T-cell (primary cell): ENCODE data around the gene NT5DC2. TPM values are rescaled to one million over a fixed set of nuclear protein-coding genes. Genes with fewer than 3 reads are reported as not detected.

ENCODE experiments used
- ATAC-seq, 4 experiments: fragments of 200-7000 bp in 3 of 4; fragments of 150-1000 bp in 1 of 4; cut with Tn5 transposase; replicated peaks in 1 of 4; 1 replicate in 3 of 4; 2 replicates in 1 of 4; pipeline ENCODE4 v1.10.0; 2021; ENCODE audit warnings: moderate library complexity in 3 of 4, mild to moderate bottlenecking in 2 of 4, moderate number of reproducible peaks in 1 of 4
- CTCF ChIA-PET, 2 donors: fragments of 300-600 bp; sonication (Branson Sonifier 250); formaldehyde crosslinking; loops; one replicate each; lab custom pipeline; 2022; ENCODE audit warnings: antibody characterized with exemption in 2 of 2; lab: Charles Lee
- POLR2A ChIA-PET, 2 donors: fragments of 300-600 bp; sonication (Branson Sonifier 250); formaldehyde crosslinking; loops; one replicate each; lab custom pipeline; 2022; ENCODE audit warnings: antibody characterized with exemption in 2 of 2; lab: Charles Lee
- DNase-seq, 35 experiments: peaks; one replicate each; pipeline versions ENCODE4 v3.0.0 to v3.0.0-alpha.2; 2013 to 2023
- H3K27ac ChIP-seq: one replicate; pipeline ENCODE4 v1.5.1; 2013; ENCODE audit warnings: low read length
- H3K27me3 ChIP-seq, 2 experiments: replicated peaks in 1 of 2; 1 replicate in 1 of 2; 2 replicates in 1 of 2; pipeline versions ENCODE4 v1.6.1 to v1.7.0; 2013; ENCODE audit warnings: low read length in 1 of 2, mixed read lengths in 1 of 2; ENCODE audit not compliant: control insufficient read depth in 2 of 2, insufficient read depth in 2 of 2; ENCODE audit errors: extremely low read depth in 1 of 2
- H3K36me3 ChIP-seq, 2 donors: 1 replicate in 1 of 2; 2 replicates in 1 of 2; pipeline versions ENCODE4 v1.6.1 to v1.7.0; 2013; ENCODE audit warnings: low read length in 1 of 2; ENCODE audit not compliant: control insufficient read depth in 2 of 2, insufficient read depth in 1 of 2; ENCODE audit errors: extremely low read depth in 1 of 2
- H3K4me1 ChIP-seq, 2 experiments: 1 replicate in 1 of 2; 2 replicates in 1 of 2; pipeline versions ENCODE4 v1.6.1 to v1.7.0; 2013; ENCODE audit warnings: low read length in 2 of 2, mixed read lengths in 1 of 2; ENCODE audit not compliant: insufficient read depth in 2 of 2, control insufficient read depth in 1 of 2; ENCODE audit errors: extremely low read depth in 1 of 2
- H3K4me3 ChIP-seq, 2 donors: 1 replicate in 1 of 2; 2 replicates in 1 of 2; pipeline versions ENCODE4 v1.5.1 to v1.7.0; 2013; ENCODE audit warnings: mild to moderate bottlenecking in 2 of 2, low read length in 1 of 2, moderate library complexity in 1 of 2; ENCODE audit not compliant: control insufficient read depth in 1 of 2; ENCODE audit errors: extremely low read depth in 1 of 2
- H3K9me3 ChIP-seq: 2 replicates; pipeline ENCODE4 v1.7.0; 2013
- H3K27ac Mint-ChIP-seq, 2 donors: one replicate each; pipeline ENCODE4 v1.8.0; 2020 to 2021; ENCODE audit warnings: mild to moderate bottlenecking in 2 of 2, mixed read lengths in 2 of 2
- H3K27me3 Mint-ChIP-seq, 2 donors: one replicate each; pipeline ENCODE4 v1.8.0; 2021 to 2022; ENCODE audit warnings: mixed read lengths in 2 of 2
- H3K36me3 Mint-ChIP-seq: one replicate; pipeline ENCODE4 v1.8.0; 2021; ENCODE audit warnings: mixed read lengths
- H3K4me1 Mint-ChIP-seq, 3 donors: one replicate each; pipeline ENCODE4 v1.8.0; 2020 to 2022; ENCODE audit warnings: mixed read lengths in 3 of 3, mild to moderate bottlenecking in 1 of 3
- H3K4me3 Mint-ChIP-seq, 3 donors: one replicate each; pipeline ENCODE4 v1.8.0; 2020 to 2022; ENCODE audit warnings: mild to moderate bottlenecking in 3 of 3, mixed read lengths in 3 of 3, moderate library complexity in 3 of 3
- H3K9me3 Mint-ChIP-seq, 3 donors: one replicate each; pipeline ENCODE4 v1.8.0; 2020 to 2022; ENCODE audit warnings: mixed read lengths in 3 of 3
- WGBS: methylation state at CpG from one replicate; pipeline ENCODE4 v1.1.5; 2013; ENCODE audit warnings: missing lambda C conversion rate; ENCODE audit not compliant: insufficient coverage; 5-methylcytosine and 5-hydroxymethylcytosine counted together
- total RNA-seq, 35 experiments: library from RNA in 6 of 35; stranded (reverse) in 6 of 35; fragments of 120-200 nt in 1 of 35; gene quantifications; one replicate each; pipeline versions ENCODE4 v1.2.1 to v1.2.4 and lab custom pipeline; 2013 to 2026

Gene NT5DC2
- total RNA-seq, 5 donors from 2014 or later (not counting 1 experiment from before 2014, with no cell fraction given) = 1.9 to 10.9 (median 7.4) TPM

DNA sequence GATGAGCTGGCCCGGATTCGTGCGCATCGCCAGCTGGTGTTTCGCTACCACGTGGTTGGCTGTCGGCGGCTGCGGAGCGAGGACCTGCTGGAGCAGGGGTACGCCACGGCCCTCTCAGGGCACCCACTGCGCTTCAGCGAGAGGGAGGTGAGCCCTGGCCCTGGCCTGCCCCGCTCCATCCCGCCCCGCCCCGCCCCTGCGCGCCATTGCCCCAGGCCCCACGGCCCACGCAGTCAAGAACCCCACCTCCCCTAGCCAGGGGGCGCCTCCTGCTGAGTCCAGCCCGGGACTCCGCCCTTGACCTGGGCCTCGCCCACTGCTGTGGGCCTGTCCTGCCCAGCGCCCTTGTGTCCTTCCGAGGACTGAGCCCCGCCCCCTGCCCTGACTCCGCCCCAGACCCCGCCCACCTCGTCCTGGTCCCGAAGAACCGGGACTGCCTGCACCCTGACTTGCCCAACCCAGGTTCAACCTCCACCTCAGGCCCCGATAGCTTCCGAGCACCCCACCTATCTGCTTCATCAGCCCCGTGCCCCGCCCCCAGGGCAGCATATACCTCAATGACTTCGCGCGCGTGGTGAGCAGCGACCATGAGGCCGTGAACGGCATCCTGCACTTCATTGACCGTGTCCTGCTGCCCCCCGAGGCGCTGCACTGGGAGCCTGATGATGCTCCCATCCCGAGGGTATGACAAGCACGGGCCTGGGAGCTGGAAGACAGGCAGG, 14.8 kb downstream of the NT5DC2 start:
- WGBS = 92% methylated on average over 42 of the region's 50 CpGs
- ATAC-seq (no peak), DNase-seq (no peak)
- Histone ChIP-seq H3K36me3 (no peaks in the 10 kb centered on the region), H3K27ac (no peak overlapping the region), H3K4me3 (no peak overlapping the region), H3K4me1 (no peaks in the 10 kb centered on the region), H3K9me3 (no peaks in the 10 kb centered on the region), H3K27me3 (no peaks in the 10 kb centered on the region)
- ChIA-PET POLR2A (no interaction called here), CTCF (no interaction called here)
- Mint-ChIP-seq H3K4me3 (no peak overlapping the region), H3K27ac (no peak overlapping the region), H3K9me3 (no peaks in the 10 kb centered on the region), H3K27me3 (no peaks in the 10 kb centered on the region), H3K4me1 (no peaks in the 10 kb centered on the region), H3K36me3 (no peaks in the 10 kb centered on the region)

DNA sequence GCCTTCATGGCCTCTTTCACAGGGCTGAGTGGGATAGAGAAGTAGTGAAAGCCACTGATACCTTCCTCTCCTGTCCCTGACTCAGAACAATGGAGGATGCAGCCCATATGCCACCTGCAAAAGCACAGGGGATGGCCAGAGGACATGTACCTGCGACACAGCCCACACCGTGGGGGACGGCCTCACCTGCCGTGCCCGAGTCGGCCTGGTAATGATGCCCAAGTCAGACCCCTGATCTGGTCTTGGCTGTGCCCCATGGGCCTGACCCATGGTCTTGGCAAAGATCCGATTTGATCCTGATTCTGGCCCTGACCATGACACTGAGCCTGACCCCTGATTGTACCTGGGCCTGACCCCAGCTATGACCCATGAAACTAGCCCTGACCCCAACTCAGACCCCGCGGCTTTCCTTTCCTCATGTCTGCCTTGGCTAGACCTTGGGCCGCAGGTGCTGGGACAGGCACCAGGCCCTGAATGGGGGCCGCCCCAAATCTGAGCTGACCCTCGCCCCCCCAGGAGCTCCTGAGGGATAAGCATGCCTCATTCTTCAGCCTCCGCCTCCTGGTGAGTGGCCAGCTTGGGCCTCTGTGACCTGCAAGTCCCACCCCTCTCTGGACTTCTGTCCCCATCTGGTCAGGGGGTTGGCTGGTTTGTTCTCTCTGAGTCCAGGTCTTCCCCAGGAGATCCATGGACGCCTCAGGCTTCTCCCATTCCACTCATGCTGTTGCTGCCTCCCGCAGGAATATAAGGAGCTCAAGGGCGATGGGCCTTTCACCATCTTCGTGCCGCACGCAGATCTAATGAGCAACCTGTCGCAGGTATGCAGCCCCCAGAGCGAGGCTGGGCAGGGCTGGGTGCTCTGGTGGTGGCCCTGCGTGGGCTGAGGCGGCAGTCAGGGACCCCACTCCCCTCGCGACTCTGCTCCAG, 15.6 kb downstream of the NT5DC2 start:
- POLR2A ChIA-PET = no interaction called here

DNA sequence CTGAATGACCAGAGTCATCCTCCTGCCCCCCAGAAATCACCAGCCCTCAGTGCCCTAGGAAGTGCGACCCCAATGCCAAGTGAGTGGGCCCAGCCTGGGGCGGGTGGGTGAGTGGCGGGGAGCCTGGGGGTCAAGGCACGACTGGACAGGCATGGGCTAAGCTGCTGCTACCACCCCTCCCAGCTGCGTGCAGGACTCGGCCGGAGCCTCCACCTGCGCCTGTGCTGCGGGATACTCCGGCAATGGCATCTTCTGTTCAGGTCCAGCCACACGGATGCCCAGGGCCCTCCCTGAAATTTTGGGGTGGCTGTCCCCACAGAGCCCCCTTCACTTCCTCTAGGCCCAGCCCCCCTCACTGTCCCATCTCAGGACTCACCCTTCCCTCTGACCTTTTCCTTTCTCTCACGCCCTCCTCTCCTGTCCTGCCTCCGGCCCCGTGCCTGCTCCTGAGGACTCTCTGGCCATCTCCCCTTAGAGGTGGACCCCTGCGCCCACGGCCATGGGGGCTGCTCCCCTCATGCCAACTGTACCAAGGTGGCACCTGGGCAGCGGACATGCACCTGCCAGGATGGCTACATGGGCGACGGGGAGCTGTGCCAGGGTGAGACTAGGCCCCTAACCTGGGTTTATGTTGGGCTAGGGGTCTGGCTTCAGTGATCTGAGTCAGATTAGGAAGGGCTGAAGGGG, 17.0 kb downstream of the NT5DC2 start:
- Mint-ChIP-seq H3K27me3 (no peaks in the 10 kb centered on the region), H3K36me3 (no peaks in the 10 kb centered on the region), H3K4me3 (no peak overlapping the region), H3K27ac (no peak overlapping the region), H3K9me3 (no peaks in the 10 kb centered on the region), H3K4me1 (no peaks in the 10 kb centered on the region)
- ChIA-PET POLR2A (no interaction called here), CTCF (no interaction called here)
- H3K4me1 ChIP-seq = no peaks in the 10 kb centered on the region
- no peak overlapping the region for H3K4me3 ChIP-seq
- H3K27me3 ChIP-seq = no peaks in the 10 kb centered on the region
- no peaks in the 10 kb centered on the region for H3K9me3 ChIP-seq
- ATAC-seq (no peak), DNase-seq (no peak)
- WGBS = 89% methylated on average over 13 of the region's 19 CpGs
- no peak overlapping the region for H3K27ac ChIP-seq
- H3K36me3 ChIP-seq = no peaks in the 10 kb centered on the region

More for the DNA sequence above, 15.6 kb downstream of the NT5DC2 start:
- no peaks in the 10 kb centered on the region for H3K4me1 ChIP-seq
- H3K4me3 ChIP-seq = no peak overlapping the region
- H3K36me3 Mint-ChIP-seq = no peaks in the 10 kb centered on the region
- no peaks in the 10 kb centered on the region for H3K36me3 ChIP-seq
- H3K27ac ChIP-seq = no peak overlapping the region
- no peak for ATAC-seq
- H3K27ac Mint-ChIP-seq = no peak overlapping the region
- CTCF ChIA-PET = no interaction called here
- no peaks in the 10 kb centered on the region for H3K27me3 Mint-ChIP-seq
- H3K27me3 ChIP-seq = no peaks in the 10 kb centered on the region
- no peaks in the 10 kb centered on the region for H3K9me3 Mint-ChIP-seq
- no peak for DNase-seq
- H3K4me1 Mint-ChIP-seq = no peaks in the 10 kb centered on the region
- no peak overlapping the region for H3K4me3 Mint-ChIP-seq
- no peaks in the 10 kb centered on the region for H3K9me3 ChIP-seq
- 91% methylated on average over 22 of the region's 25 CpGs for WGBS

DNA sequence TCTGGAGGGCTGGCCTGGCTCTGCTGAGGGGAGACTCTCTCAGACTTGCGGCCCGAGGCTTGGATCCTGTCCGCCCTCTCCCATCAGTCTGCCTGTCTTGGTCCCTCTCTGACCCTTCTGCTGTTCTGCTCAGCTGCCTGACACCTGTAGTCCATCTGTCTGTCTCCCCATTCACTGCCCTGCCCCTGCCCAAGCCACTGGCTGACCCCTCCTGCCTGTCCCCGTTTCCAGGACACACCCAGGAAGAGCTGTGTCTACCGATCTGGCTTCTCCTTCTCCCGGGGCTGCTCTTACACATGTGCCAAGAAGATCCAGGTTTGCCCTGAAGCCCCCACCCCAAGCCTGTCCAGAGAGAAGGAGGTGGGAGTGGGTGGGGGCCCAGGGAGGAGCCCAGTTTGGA, 18.5 kb downstream of the NT5DC2 start:
- no peaks in the 10 kb centered on the region for H3K27me3 Mint-ChIP-seq
- no peak overlapping the region for H3K4me3 ChIP-seq
- no peaks in the 10 kb centered on the region for H3K27me3 ChIP-seq
- DNase-seq (no peak), ATAC-seq (no peak)
- H3K4me3 Mint-ChIP-seq = no peak overlapping the region
- 88% methylated on average over 4 of the region's 6 CpGs for WGBS
- H3K9me3 ChIP-seq = no peaks in the 10 kb centered on the region
- no peaks in the 10 kb centered on the region for H3K4me1 Mint-ChIP-seq
- H3K9me3 Mint-ChIP-seq = no peaks in the 10 kb centered on the region
- H3K36me3 ChIP-seq = no peaks in the 10 kb centered on the region
- no peak overlapping the region for H3K27ac Mint-ChIP-seq
- no peak overlapping the region for H3K27ac ChIP-seq
- H3K4me1 ChIP-seq = no peaks in the 10 kb centered on the region
- ChIA-PET CTCF (no interaction called here), POLR2A (no interaction called here)
- no peaks in the 10 kb centered on the region for H3K36me3 Mint-ChIP-seq

DNA sequence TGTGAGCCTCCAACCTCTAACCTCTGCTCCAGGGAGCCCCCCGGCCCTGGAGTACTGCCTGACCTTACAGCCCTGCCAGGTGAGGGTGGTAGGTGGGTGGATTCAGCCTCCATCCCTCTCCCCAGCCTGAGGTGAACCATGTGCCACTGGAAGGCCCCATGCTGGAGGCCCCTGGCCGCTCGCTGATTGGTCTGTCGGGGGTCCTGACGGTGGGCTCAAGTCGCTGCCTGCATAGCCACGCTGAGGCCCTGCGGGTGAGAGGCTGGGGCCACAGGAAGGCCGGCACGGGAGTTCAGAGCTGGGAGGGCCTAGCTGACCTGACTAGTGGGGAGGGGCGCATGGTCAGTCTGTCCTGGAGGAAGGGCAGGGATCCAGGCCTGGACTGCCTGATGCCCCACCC, 19.1 kb downstream of the NT5DC2 start:
- H3K27ac ChIP-seq = no peak overlapping the region
- no peak for DNase-seq
- H3K36me3 ChIP-seq = no peaks in the 10 kb centered on the region
- no peak overlapping the region for H3K27ac Mint-ChIP-seq
- H3K27me3 Mint-ChIP-seq = no peaks in the 10 kb centered on the region
- H3K4me1 ChIP-seq = no peaks in the 10 kb centered on the region
- no peaks in the 10 kb centered on the region for H3K9me3 ChIP-seq
- no peaks in the 10 kb centered on the region for H3K36me3 Mint-ChIP-seq
- WGBS = 73% methylated on average over 10 of the region's 11 CpGs
- H3K9me3 Mint-ChIP-seq = no peaks in the 10 kb centered on the region
- no peak overlapping the region for H3K4me3 ChIP-seq
- no peaks in the 10 kb centered on the region for H3K4me1 Mint-ChIP-seq
- peaks cover 0 to 2% of the 10 kb centered on the region in 2 experiments for H3K27me3 ChIP-seq
- H3K4me3 Mint-ChIP-seq = no peak overlapping the region
- ChIA-PET POLR2A (no interaction called here), CTCF (no interaction called here)
- no peak for ATAC-seq

DNA sequence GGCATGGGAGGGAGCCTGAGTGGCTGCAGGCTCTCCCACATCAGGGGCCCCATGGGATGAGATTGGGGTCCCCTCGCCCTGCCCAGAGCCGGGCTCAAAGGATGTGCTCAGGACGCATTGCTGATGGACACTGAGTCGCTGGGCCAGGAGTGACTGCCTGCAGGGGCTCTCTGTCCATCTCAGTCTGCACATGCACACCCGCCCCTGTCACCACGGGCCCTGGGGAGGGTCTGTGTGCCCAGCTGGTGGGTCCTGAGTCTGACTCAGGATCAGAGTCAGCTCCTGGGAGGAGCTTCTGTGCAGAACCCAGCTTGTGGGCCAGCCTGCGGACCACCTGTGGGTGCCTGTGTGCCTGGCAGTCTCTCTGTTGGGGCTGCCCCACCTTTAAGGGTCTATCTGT, 20.4 kb downstream of the NT5DC2 start:
- Mint-ChIP-seq H3K4me1 (no peaks in the 10 kb centered on the region), H3K4me3 (no peak overlapping the region), H3K36me3 (no peaks in the 10 kb centered on the region), H3K27me3 (no peaks in the 10 kb centered on the region), H3K9me3 (no peaks in the 10 kb centered on the region), H3K27ac (no peak overlapping the region)
- CTCF ChIA-PET = no interaction called here
- no peaks in the 10 kb centered on the region for H3K4me1 ChIP-seq
- WGBS = 89% methylated on average over 7 of the region's 7 CpGs
- POLR2A ChIA-PET = no interaction called here
- no peaks in the 10 kb centered on the region for H3K9me3 ChIP-seq
- ATAC-seq (no peak), DNase-seq (no peak)
- H3K4me3 ChIP-seq = no peak overlapping the region
- H3K36me3 ChIP-seq = no peaks in the 10 kb centered on the region
- H3K27ac ChIP-seq = no peak overlapping the region
- peaks cover 0 to 2% of the 10 kb centered on the region in 2 experiments for H3K27me3 ChIP-seq
